ENCODE data around the gene NLGN3.

DNA sequence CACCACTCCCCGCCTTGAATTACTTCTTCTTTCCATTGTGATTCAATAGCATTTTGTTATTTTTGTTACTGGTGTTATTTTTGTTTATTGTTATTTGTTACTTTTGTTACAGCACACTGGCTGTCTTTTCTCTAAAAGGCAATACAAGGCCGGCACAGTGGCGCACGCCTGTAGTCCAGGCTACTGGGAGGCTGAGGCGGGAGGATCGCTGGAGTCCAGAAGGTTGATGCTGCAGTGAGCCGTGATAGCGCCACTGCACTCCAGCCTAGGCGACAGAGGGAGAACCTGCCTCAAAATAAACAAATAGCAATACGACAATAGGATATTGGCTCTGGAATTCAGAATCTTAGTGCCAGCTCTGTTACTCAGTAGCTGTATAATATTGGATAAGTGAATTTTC lies 27.3 kb upstream of the NLGN3 start:
- TF ChIP-seq SUZ12 (IDR thresholded peaks at IDR 0.05; ENCODE audit: extremely low read depth, insufficient read depth, insufficient read length), result no peak
- no peak for TF ChIP-seq YY1 (IDR thresholded peaks at IDR 0.05; ENCODE audit: insufficient read depth, insufficient read length)
- no peak for TF ChIP-seq ZNF274 (IDR thresholded peaks at IDR 0.05; ENCODE audit: low read depth, low read length)
